Fibroblast of skin of right quadriceps (primary cell): ENCODE results near the gene SPOCD1.

Experiments
- DNase-seq: peaks from one replicate; pipeline ENCODE4 v3.0.0-alpha.2; 2013

The SPOCD1 gene

GRCh38 chr1:31815752-31816500, at the start of gene SPOCD1:
Gene SPOCD1 (minus strand): TSS chr1:31816022. CDS start chr1:31815333, 689 bp downstream.
- peak; percentile 84 for DNase-seq

DNA sequence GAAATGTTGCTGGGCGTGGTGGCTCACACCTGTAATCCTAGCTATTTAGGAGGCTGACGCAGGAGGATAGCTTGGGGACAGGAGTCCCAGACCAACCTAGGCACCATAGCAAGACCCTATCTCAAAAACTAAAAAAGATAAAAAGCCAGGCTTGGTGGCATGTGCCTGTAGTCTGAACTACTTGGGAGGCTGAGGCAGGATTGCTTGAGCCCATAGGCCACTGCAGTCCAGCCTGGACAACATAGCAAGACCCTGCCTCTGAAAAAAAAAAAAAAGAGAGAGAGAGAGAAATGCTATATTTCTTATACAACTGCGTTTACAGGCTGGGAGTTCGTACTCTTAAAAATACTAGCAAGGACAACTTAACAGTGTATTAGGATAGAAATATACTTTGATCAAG, 46.2 kb upstream of the SPOCD1 start:
- DNase-seq, result no peak

DNA sequence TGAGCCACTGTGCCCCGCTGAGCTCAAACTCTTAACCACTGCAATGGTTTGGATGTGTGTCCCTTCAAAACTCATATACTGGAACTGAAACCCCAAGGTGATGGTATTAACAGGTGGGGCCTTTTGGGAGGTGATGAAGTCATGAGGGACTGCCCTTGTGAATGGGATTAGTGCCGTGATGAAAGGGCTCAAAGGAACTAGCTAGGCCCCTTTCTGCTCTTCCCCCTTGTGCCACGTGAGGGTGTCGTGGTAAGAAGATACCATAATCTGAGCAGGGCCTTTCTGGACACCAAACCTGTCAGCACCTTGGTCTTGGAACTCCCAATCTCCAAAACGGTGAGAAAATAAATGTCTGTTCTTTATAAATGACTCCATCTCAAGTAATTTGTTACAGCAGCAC, 45.5 kb upstream of the SPOCD1 start:
- no peak for DNase-seq

GRCh38 chr1:31860581-31860980, 44.8 kb upstream of the SPOCD1 start:
- no peak for DNase-seq

DNA sequence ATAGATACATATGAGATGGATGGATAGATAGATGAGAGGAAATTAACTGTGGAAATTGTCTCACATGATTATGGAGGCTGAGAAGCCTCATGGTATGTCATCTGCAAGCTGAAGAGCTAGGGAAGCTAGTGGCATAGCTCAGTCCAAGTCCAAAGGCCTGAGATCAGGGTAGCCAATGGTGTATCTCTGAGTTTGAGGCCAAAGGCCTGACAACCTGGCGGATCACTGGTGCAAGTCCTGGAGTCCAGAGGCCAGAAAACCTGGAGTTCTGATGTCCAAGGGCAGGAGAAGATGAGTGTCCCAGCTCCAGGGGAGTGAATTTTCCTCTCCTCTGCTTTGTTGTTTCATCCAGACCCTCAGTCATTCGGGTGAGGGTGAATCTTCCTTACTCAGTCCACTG, 43.9 kb upstream of the SPOCD1 start:
- DNase-seq, result no peak

GRCh38 chr1:31859044-31859443, 43.2 kb upstream of the SPOCD1 start:
- no peak for DNase-seq

DNA sequence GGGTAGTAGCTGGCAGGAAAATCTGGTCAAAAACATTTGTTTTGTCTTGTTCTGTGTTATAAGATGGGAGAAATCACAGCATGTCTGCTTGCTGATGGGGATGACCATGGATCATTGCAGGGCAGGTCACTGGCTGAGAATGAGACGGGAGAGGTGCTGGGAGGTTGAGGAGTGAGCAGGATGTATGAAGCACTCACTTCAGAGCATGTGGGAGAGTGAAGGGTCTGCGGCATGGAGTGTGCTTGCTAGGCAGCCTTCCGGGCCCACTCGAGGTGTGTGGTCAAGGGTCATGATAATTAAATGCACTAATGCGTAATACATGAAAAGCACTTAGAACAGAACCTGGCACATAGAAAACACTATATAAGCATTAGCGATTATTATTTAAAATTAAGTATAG, 42.0 kb upstream of the SPOCD1 start:
- DNase-seq, result no peak

DNA sequence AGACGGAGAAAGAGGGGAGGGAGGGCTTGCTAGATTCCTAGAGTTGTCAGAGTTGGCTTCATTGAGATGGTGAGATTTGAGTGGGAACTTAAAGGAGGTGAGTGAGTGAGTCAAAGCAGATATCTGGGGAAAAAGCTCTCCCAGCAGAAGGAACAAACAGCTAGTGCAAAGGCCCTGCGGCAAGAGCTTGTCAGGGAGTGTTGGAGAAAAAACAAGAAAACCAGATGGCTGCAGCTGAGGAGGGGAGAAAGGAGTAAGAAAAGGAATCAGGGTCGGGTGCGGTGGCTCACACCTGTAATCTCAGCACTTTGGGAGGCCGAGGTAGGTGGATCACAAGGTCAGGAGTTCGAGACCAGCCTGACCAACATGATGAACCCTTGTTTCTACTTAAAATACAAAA, 40.3 kb upstream of the SPOCD1 start:
- DNase-seq, result no peak

- DNase-seq, result peak; percentile 56
These were observed 39.4 kb upstream of the SPOCD1 start for GRCh38 chr1:31855038-31855845.

DNA sequence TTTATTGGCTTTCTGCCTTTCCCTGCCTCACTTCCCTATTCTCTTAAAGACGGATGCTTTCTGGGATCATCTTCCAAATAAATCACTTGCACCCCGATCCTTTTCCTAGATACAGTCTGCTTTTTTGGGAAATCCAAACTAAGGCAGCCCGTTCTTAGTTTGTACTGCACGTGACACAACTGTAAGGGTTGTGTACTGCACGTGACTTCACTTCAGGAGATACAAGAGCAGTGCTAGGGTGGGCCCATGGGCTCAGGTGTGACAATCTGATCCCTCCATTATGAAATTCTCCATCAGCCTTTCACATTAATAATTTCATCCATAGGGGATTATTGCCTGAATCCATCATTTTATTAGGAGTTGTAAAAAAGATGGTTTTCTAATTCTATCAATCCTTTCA, 33.8 kb upstream of the SPOCD1 start:
- no peak for DNase-seq

- DNase-seq, result no peak
These were observed 32.6 kb upstream of the SPOCD1 start for GRCh38 chr1:31848381-31848897.

DNA sequence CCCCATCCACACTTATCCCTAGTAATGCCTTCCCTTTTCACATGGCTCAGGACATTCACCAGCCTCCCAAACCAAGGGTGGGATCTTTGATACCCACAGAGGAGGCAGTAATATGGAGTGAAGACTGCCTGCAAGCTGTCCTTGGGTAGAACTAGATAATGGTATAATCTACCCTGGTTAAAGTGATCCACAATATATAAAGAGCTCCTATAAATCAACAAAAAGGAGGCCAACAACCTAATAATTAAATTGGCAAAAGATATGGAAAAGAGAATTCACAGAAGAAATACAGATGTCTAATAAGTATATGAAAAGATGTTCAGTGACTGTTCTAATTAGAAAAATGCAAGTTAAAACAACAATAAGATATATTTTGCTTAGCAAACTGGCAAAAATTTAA, 30.7 kb upstream of the SPOCD1 start:
- DNase-seq, result no peak

- peak; percentile 79 for DNase-seq
These were observed 27.7 kb upstream of the SPOCD1 start for GRCh38 chr1:31843506-31843905.

- no peak for DNase-seq
These were observed 24.0 kb upstream of the SPOCD1 start for GRCh38 chr1:31839662-31840343.

- no peak for DNase-seq
These were observed 21.8 kb upstream of the SPOCD1 start for GRCh38 chr1:31837451-31838158.

DNA sequence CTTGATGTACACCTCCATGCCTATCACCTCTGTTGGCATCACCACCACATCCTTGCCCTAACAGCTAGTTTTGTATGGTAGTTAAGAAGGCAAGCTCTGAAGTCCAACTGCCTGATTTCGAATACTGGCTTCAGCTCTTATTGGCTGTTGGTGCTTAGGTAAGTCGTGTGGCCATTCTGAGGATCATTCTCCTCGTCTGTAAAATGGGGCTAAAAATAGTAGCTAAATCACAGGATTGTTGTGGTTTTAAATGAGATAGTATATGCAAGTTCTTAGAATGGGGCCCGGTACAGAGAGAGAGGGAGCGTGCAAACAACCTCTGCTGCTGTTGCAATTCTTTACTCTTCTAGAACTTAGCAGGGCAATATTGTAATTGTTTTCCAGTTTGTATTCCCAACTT, 20.8 kb upstream of the SPOCD1 start:
- DNase-seq, result no peak

- no peak for DNase-seq
These were observed 19.6 kb upstream of the SPOCD1 start for GRCh38 chr1:31835415-31835814.

- DNase-seq, result no peak
These were observed 18.7 kb upstream of the SPOCD1 start for GRCh38 chr1:31834501-31834900.

DNA sequence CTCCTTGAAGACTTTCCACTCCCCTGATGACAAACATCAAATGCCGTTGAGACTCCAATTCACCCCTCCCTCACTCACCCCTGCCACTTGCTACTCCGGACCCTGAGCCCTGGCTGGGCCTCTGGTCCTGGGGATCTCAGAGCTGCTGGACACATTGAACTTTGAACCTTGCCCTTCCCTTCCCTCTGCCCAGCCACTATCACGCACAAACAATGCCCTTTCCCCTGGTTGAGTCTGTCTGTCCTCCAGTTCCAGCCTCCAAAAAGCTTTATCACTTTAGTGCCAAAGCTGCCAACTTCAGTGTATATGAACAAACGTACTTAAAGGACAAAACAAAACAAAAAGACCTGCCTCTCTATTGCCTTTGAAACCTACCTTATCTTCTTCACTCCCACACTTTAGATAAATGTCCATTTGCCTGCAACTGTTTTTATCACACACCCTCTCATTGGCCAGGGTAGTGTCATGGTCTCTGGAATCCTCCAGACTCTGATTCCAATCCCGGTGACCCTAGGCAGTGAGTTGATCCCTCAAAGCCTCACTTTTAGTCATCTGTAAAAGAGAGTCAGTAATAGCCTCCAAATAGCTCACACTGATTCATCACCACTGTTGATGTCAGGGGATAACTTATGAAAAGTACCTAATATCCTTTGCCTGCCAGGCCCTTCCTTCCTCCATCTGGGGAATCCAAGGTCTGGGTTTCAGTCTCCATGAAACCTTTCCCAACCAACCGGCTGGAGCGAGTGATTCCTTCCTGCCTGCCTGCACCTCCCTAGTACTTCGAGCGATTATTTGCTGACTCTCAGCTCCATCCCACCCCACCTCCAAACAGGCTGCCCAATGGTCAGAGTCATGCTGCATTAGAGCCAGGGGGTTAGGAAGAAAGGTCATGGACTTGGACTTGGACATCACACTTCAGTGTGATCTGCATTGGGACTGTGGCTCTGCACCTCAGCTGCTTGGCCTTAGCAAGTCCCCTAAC, 15.9 kb upstream of the SPOCD1 start:
- DNase-seq, result peak; percentile 56

GRCh38 chr1:31830511-31830910, 14.7 kb upstream of the SPOCD1 start:
- DNase-seq, result no peak

GRCh38 chr1:31830065-31830464, 14.2 kb upstream of the SPOCD1 start:
- DNase-seq, result no peak
